Smooth muscle cell (in vitro differentiated cells): ENCODE measurements around the gene ZNF775. TPM values are rescaled to one million over a fixed set of nuclear protein-coding genes. Genes with fewer than 3 reads are reported as not detected.

Experiments used
- DNase-seq: peaks from one replicate; lab custom pipeline; 2025; ENCODE audit not compliant: unreplicated experiment; lab: John Stamatoyannopoulos, UW
- H2AFZ ChIP-seq: fragments of 200-600 bp; sonication (generic); 2 replicates; pipeline ENCODE4 v1.6.0; 2016; ENCODE audit warnings: antibody characterized with exemption, low read depth, mild to moderate bottlenecking
- H3F3A ChIP-seq: fragments of 200-600 bp; sonication (generic); 2 replicates; pipeline ENCODE4 v1.6.0; 2017; ENCODE audit warnings: antibody characterized with exemption, low read depth
- H3K27ac ChIP-seq: fragments of 200-600 bp; sonication (generic); 2 replicates; pipeline ENCODE4 v1.5.1; 2016; ENCODE audit warnings: low read depth, mild to moderate bottlenecking
- H3K27me3 ChIP-seq: fragments of 200-600 bp; sonication (generic); 2 replicates; pipeline ENCODE4 v1.6.1; 2016; ENCODE audit warnings: low read depth, mild to moderate bottlenecking
- H3K36me3 ChIP-seq: fragments of 200-600 bp; sonication (generic); 2 replicates; pipeline ENCODE4 v1.5.1; 2016; ENCODE audit warnings: low read depth
- H3K4me1 ChIP-seq: fragments of 200-600 bp; sonication (generic); 2 replicates; pipeline ENCODE4 v1.5.1; 2016; ENCODE audit warnings: low read depth
- H3K4me2 ChIP-seq: fragments of 200-600 bp; sonication (generic); 2 replicates; pipeline ENCODE4 v1.6.0; 2016; ENCODE audit warnings: mild to moderate bottlenecking
- H3K4me3 ChIP-seq: fragments of 200-600 bp; sonication (generic); 2 replicates; pipeline ENCODE4 v1.5.1; 2016; ENCODE audit warnings: mild to moderate bottlenecking
- H3K79me2 ChIP-seq: fragments of 200-600 bp; sonication (generic); 2 replicates; pipeline ENCODE4 v1.6.0; 2016; ENCODE audit warnings: low read depth, mild to moderate bottlenecking
- H3K9ac ChIP-seq: fragments of 200-600 bp; sonication (generic); 2 replicates; pipeline ENCODE4 v1.6.0; 2016; ENCODE audit warnings: low read depth
- H3K9me3 ChIP-seq: fragments of 200-600 bp; sonication (generic); replicated peaks from 2 replicates; pipeline ENCODE4 v1.5.1; 2016; ENCODE audit warnings: low read depth
- H4K20me1 ChIP-seq: fragments of 200-600 bp; sonication (generic); 2 replicates; pipeline ENCODE4 v1.6.0; 2016; ENCODE audit warnings: low read depth
- WGBS: methylation state at CpG from one replicate; pipeline ENCODE4 v1.1.7; 2016; ENCODE audit warnings: low lambda C conversion rate; 5-methylcytosine and 5-hydroxymethylcytosine counted together
- polyA plus RNA-seq: library from polyadenylated mRNA; unstranded; fragments of >200 nt; fragmentation: Nextera tagmentation; extraction: Ambion mirVana; gene quantifications from 2 replicates; pipeline ENCODE4 v1.2.1, GENCODE V29; 2016
- total RNA-seq: library from RNA; depleted of rRNA; stranded (reverse); fragments of >200 nt; gene quantifications from 2 replicates; pipeline ENCODE4 v1.2.3, GENCODE V29; 2014
- TF ChIP-seq, protein P1 (sequence below): fragments of 200-600 bp; sonication (generic); IDR thresholded peaks from 2 replicates; pipeline ENCODE4 v1.5.1; 2017; ENCODE audit warnings: borderline replicate concordance, mild to moderate bottlenecking, antibody characterized with exemption; ENCODE audit not compliant: insufficient read depth, poor library complexity, severe bottlenecking

ZNF775 gene
- total and polyA plus RNA-seq, 2 experiments from 2014 or later: 5.9 to 23.8 TPM

DNA sequence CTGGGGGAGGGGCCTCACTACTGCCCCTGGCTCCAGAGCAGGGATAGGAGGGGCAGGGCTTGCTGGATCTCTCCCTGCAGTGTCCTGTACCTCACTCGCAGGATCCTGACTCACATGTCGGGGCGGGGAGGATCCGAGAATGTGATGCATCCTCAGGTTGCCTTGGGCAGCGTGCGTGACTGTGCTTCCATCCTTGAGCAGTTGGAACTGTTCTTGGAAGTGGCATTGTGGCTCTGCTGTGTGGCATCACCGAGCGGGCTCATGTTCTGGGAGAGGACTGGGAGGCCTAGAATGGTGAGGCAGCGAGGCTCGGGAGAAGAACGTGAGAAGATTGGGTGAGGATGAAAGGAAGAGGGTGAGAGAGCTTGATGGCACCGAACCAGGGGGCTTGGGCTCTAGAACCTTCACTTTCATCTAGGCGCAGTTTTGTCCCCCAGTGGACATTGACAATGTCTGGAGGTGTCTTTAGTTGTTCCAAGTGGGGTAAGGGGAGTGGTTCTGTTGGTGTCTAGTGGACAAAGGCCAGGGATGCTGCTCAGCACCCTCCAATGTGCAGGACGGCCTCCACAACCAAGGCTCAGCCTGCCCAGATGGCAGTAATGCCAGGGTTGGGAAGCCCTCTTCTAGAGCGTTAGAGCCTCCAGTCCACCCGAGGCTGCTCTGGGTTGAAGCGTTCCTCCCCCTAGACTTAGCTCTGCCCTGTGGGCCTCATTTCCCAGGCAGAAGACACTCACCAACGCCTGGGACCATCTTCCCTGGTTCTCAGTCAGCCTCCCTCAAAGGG is 46.1 kb upstream of the ZNF775 start:
- Histone ChIP-seq H3K27me3 (no peaks in the 10 kb centered on the region), H3K9ac (no peak overlapping the region), H3F3A (no peaks in the 10 kb centered on the region), H3K4me2 (no peak overlapping the region), H3K4me3 (no peak overlapping the region), H3K36me3 (no peaks in the 10 kb centered on the region), H3K9me3 (no peaks in the 10 kb centered on the region), H4K20me1 (no peaks in the 10 kb centered on the region), H3K27ac (no peak overlapping the region), H3K79me2 (no peaks in the 10 kb centered on the region), H3K4me1 (peaks cover 3% of the 10 kb centered on the region), H2AFZ (no peak overlapping the region)
- no peak for DNase-seq
- TF ChIP-seq, protein P1, sequence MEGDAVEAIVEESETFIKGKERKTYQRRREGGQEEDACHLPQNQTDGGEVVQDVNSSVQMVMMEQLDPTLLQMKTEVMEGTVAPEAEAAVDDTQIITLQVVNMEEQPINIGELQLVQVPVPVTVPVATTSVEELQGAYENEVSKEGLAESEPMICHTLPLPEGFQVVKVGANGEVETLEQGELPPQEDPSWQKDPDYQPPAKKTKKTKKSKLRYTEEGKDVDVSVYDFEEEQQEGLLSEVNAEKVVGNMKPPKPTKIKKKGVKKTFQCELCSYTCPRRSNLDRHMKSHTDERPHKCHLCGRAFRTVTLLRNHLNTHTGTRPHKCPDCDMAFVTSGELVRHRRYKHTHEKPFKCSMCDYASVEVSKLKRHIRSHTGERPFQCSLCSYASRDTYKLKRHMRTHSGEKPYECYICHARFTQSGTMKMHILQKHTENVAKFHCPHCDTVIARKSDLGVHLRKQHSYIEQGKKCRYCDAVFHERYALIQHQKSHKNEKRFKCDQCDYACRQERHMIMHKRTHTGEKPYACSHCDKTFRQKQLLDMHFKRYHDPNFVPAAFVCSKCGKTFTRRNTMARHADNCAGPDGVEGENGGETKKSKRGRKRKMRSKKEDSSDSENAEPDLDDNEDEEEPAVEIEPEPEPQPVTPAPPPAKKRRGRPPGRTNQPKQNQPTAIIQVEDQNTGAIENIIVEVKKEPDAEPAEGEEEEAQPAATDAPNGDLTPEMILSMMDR: no peak
- WGBS: 89% methylated on average over 18 of the region's 18 CpGs

DNA sequence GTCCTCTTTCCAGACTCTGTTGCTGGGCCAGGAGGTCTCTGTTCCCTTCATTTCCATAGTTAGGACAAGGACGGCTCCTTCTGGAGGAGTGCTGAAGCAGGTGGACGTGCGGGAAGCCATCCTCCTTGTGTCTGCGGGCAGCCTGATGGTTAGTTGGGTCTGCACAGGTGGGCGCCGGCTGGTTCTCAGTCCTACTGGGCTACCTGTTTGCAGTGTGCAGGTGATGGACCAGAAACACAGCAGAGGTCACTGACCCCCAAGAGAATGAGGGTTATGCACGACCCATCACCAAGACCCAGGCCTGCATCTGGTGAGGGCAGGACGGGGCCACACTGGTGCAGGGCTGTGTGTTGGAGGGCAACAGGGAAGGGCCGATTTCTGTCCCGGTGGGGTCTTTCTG is 45.5 kb upstream of the ZNF775 start:
- Histone ChIP-seq H3F3A (no peaks in the 10 kb centered on the region), H3K4me2 (no peak overlapping the region), H3K4me3 (no peak overlapping the region), H4K20me1 (no peaks in the 10 kb centered on the region), H3K4me1 (peaks cover 3% of the 10 kb centered on the region), H3K36me3 (no peaks in the 10 kb centered on the region), H3K9ac (no peak overlapping the region), H3K9me3 (no peaks in the 10 kb centered on the region), H3K27ac (no peak overlapping the region), H3K79me2 (no peaks in the 10 kb centered on the region), H3K27me3 (no peaks in the 10 kb centered on the region), H2AFZ (no peak overlapping the region)
- DNase-seq: no peak
- 95% methylated on average over 10 of the region's 10 CpGs for WGBS
- TF ChIP-seq, protein P1: no peak

DNA sequence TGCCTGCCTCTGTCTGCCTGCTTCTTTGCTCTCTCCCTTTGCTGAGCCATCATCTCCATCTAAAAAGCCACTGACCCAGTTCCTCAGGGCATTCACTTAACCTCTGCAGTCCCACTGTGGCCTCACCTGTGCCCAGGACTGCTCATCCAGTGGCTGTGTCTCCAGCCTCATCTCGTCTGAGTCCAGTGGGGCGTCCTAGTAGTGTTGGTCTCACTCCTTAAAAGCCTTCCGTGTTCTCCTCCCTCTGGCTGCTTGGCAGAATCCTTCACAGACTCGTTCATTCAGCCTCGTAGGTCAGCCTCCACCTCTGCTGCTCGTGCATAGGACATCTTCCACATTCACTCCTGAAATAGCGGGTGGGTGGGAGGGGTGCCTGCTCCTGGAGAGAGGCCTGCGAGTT is 45.0 kb upstream of the ZNF775 start:
- H3K36me3 ChIP-seq: no peaks in the 10 kb centered on the region
- H3K4me3 ChIP-seq: no peak overlapping the region
- H3K9ac ChIP-seq: no peak overlapping the region
- H3K79me2 ChIP-seq: no peaks in the 10 kb centered on the region
- no peak overlapping the region for H3K27ac ChIP-seq
- H3K4me1 ChIP-seq: peaks cover 3% of the 10 kb centered on the region
- H3K4me2 ChIP-seq: no peak overlapping the region
- no peak overlapping the region for H2AFZ ChIP-seq
- no peaks in the 10 kb centered on the region for H3K9me3 ChIP-seq
- no peak for DNase-seq
- TF ChIP-seq, protein P1: no peak
- no peaks in the 10 kb centered on the region for H3K27me3 ChIP-seq
- no peaks in the 10 kb centered on the region for H3F3A ChIP-seq
- WGBS: 91% methylated on average over 8 of the region's 8 CpGs
- no peaks in the 10 kb centered on the region for H4K20me1 ChIP-seq
